IPS DF 6.9 (cell line): ENCODE data around the gene SRSF5.

Experiments
- DNase-seq: peaks from one replicate; pipeline ENCODE4 v3.0.0-alpha.2; 2013; ENCODE audit warnings: low read depth, low spot score
- H3K27ac ChIP-seq: one replicate; pipeline ENCODE4 v1.5.1; 2013; ENCODE audit warnings: low read length, control low read depth
- H3K27me3 ChIP-seq: 2 replicates; pipeline ENCODE4 v1.6.1; 2013; ENCODE audit warnings: mild to moderate bottlenecking, low read length; ENCODE audit not compliant: control insufficient read depth, insufficient read depth
- H3K36me3 ChIP-seq: 2 replicates; pipeline ENCODE4 v1.6.1; 2013; ENCODE audit warnings: low read length; ENCODE audit not compliant: control insufficient read depth, insufficient read depth
- H3K4me1 ChIP-seq: 2 replicates; pipeline ENCODE4 v1.6.1; 2013; ENCODE audit warnings: low read length; ENCODE audit not compliant: control insufficient read depth, insufficient read depth
- H3K4me3 ChIP-seq: 2 replicates; pipeline ENCODE4 v1.5.1; 2013; ENCODE audit warnings: mild to moderate bottlenecking, low read length
- H3K9me3 ChIP-seq: 2 replicates; pipeline ENCODE4 v1.6.1; 2013; ENCODE audit warnings: low read length, inconsistent platforms; ENCODE audit not compliant: control insufficient read depth, insufficient read depth
- WGBS: extraction: QIAGEN DNeasy Blood & Tissue Kit; methylation state at CpG from one replicate; pipeline ENCODE4 v1.1.7; 2013; ENCODE audit warnings: mixed read lengths, missing lambda C conversion rate; ENCODE audit not compliant: insufficient read length, insufficient coverage; 5-methylcytosine and 5-hydroxymethylcytosine counted together

Gene SRSF5

DNA sequence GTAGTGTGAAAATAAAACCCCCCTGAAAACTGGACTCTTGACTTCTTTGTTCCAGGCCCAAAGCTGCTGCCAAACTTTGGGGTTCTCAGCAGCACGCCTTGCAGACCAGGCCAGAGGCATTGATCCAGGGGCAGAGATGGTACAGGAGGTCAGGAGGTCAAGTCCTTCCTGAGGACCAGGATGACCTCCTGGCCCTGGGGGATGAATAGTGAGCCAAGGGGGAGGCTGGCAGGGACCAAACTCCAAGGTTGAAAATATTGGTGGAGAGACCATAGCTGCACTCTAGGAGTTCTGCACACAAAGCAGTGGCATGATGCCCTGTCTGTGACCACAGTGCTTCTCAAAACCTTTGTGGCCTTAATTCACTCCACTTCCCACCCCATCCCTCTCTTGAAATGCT lies 18.0 kb downstream of the SRSF5 start:
- WGBS: no CpG with 5 or more reads among the region's 1 CpG
- no peak for DNase-seq
- Histone ChIP-seq H3K4me1 (no peaks in the 10 kb centered on the region), H3K27ac (no peak overlapping the region), H3K36me3 (no peaks in the 10 kb centered on the region), H3K4me3 (no peak overlapping the region), H3K27me3 (no peaks in the 10 kb centered on the region), H3K9me3 (no peaks in the 10 kb centered on the region)

DNA sequence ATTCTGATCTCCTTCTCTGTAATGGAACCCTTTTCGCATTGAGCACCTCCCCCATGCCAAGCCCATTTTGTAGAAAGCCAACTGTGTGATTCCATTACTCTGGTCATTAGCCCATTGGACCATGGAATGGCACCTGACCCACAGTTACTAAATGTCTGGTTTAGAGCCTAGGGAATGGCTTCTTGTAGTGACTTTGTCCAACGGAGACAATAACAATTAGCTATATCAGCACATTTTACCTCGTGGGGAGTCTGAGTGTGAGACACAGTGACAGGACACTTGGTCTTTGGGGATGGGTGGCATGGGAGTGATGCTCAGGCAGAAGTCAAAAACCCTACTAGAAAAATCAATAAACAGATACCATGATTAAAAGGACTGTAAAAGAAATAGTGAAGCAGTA lies 19.7 kb downstream of the SRSF5 start:
- WGBS: no CpG with 5 or more reads among the region's 3 CpGs
- Histone ChIP-seq H3K36me3 (no peaks in the 10 kb centered on the region), H3K9me3 (no peaks in the 10 kb centered on the region), H3K27me3 (no peaks in the 10 kb centered on the region), H3K4me3 (no peak overlapping the region), H3K4me1 (no peaks in the 10 kb centered on the region), H3K27ac (no peak overlapping the region)
- DNase-seq: no peak

DNA sequence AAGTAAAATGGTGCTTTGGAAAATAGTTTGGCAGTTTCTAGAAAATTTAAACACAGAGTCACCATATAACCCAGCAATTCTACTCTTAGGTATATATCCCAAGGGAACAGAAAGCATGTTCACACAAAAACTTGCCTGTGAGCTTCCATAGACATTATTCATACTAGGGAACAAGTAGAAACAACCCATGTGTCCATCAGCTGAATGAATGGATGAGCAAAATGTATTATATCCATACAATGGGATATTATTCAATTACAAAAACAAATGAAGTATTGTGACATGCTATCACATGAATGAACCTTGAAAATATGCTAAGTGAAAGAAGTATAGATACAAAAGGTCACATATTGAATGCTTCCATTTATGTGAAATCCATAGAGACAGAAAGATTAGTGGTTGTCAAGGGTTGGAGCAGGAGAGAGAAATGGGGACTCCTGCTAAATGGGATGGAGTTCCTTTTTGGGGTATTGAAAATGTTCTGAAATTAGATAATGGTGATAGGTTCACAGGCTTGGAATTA lies 22.2 kb downstream of the SRSF5 start:
- Histone ChIP-seq H3K4me3 (no peak overlapping the region), H3K36me3 (no peaks in the 10 kb centered on the region), H3K4me1 (no peaks in the 10 kb centered on the region), H3K9me3 (no peaks in the 10 kb centered on the region), H3K27me3 (no peaks in the 10 kb centered on the region), H3K27ac (no peak overlapping the region)
- DNase-seq: no peak

DNA sequence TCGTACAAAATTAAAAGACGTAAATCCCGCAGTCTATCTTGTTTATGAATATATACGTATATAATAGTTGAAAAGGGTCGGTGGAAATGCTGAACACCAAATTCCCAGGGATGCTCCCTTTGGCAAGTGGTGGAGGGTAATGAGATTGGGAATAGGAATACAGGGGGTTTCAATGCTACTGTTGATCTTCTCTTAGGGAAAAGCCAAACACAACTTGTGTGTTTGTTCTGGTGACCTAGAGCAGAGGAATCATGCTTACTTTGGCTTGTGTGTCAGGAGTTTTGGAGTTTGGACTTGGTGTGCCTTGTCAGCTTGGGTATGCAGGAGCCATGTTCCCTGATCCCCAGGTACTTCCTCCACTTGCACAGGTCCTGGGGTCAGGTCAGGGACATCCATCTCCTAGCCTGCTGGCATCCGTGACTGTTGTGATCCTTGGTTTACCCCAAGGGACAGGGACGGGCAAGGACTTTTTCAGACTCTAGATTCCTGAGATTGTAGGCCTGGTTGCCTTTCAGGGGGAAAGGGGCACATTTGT lies 26.0 kb downstream of the SRSF5 start:
- Histone ChIP-seq H3K27ac (no peak overlapping the region), H3K4me1 (no peaks in the 10 kb centered on the region), H3K9me3 (no peaks in the 10 kb centered on the region), H3K27me3 (no peaks in the 10 kb centered on the region), H3K36me3 (no peaks in the 10 kb centered on the region), H3K4me3 (no peak overlapping the region)
- WGBS: no CpG with 5 or more reads among the region's 7 CpGs
- DNase-seq: no peak

DNA sequence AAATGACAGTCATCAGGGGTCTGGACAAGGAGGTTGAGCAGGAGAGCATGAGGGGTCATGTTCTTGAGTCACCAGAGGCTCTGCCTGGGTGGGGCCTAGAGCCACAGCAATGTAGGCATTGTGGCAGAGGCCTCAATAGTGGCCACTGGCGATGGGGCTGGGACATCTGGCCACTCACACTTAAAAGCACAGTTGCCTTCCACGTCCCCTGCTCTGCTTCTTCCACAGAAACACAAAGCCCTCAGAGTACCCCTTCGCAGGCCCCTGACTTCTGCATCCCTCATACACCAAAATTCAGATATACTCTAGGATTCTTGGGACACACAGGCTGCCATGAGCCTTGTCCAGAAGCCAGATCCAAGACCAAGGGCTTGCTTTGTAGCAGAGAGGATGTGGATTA lies 27.8 kb downstream of the SRSF5 start:
- Histone ChIP-seq H3K4me1 (no peaks in the 10 kb centered on the region), H3K9me3 (no peaks in the 10 kb centered on the region), H3K4me3 (no peak overlapping the region), H3K27me3 (no peaks in the 10 kb centered on the region), H3K27ac (no peak overlapping the region), H3K36me3 (no peaks in the 10 kb centered on the region)
- no CpG with 5 or more reads among the region's 3 CpGs for WGBS
- DNase-seq: no peak

DNA sequence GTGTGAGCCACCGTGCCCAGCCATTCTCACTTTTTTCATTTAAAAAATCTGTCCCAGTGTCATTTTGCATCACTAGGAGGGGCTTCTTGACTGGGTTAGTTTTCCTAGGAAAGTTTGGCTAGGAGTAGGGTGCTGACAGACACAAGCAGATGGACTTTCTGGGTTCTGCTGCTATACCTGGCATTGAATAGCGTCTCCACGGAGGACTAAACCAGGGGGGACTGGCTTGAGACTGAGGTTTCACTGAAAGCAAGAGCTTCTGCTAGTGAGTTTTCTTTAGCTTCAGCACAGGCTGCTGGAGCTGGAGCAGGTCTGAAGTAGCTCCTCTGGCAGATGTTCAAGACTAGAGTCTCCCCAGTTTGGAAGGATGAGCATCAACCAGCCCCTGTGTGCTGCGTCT lies 28.7 kb downstream of the SRSF5 start:
- no peak for DNase-seq
- WGBS: no CpG with 5 or more reads among the region's 4 CpGs
- H3K27ac ChIP-seq: no peak overlapping the region
- H3K36me3 ChIP-seq: no peaks in the 10 kb centered on the region
- no peaks in the 10 kb centered on the region for H3K4me1 ChIP-seq
- H3K4me3 ChIP-seq: no peak overlapping the region
- H3K27me3 ChIP-seq: no peaks in the 10 kb centered on the region
- no peaks in the 10 kb centered on the region for H3K9me3 ChIP-seq

DNA sequence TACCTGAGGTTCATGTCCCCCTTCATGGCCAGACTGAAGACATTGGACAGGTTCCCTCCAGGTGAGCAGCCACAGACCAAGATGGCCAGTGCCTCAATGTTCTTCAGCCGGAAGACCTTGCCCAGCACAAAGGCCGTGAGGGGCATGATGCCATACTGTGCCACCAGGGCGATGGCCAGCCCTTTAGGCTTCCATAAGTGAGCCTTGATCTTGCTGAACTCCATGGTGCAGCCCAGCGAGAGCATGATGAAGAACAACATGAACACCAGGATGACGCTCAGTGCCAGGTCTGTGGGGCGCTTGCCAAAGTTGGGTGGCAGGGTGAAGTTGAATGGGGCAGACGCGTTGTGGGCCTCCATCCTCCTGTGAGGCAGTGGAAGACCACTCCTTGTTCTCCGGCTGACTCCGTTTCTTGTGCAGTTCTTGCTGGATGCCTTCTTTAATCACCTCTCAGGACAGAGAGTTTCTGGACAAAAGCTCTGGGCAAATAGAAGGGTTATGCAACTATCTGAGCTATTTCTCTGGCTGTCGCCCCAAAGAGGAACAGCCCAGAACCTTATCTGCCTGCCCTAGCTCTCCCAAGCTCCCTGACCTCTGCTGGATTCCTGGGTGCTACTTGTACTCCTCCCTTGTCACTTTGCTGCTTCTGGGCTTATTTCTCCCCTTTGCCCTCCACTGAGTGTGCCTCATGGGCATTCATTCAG lies 30.0 kb downstream of the SRSF5 start, which contains the start of gene SLC10A1:
TSS of gene SLC10A1 (minus strand) at position 445 of the 704 bp plus-strand sequence. CDS start at position 359, 86 bp downstream.
- H3K36me3 ChIP-seq: no peaks in the 10 kb centered on the region
- DNase-seq: no peak
- no peaks in the 10 kb centered on the region for H3K27me3 ChIP-seq
- H3K4me1 ChIP-seq: no peaks in the 10 kb centered on the region
- no peak within 1 kb of the TSS for H3K27ac ChIP-seq
- H3K9me3 ChIP-seq: no peaks in the 10 kb centered on the region
- no CpG with 5 or more reads among the region's 11 CpGs for WGBS
- no peak within 1 kb of the TSS for H3K4me3 ChIP-seq

DNA sequence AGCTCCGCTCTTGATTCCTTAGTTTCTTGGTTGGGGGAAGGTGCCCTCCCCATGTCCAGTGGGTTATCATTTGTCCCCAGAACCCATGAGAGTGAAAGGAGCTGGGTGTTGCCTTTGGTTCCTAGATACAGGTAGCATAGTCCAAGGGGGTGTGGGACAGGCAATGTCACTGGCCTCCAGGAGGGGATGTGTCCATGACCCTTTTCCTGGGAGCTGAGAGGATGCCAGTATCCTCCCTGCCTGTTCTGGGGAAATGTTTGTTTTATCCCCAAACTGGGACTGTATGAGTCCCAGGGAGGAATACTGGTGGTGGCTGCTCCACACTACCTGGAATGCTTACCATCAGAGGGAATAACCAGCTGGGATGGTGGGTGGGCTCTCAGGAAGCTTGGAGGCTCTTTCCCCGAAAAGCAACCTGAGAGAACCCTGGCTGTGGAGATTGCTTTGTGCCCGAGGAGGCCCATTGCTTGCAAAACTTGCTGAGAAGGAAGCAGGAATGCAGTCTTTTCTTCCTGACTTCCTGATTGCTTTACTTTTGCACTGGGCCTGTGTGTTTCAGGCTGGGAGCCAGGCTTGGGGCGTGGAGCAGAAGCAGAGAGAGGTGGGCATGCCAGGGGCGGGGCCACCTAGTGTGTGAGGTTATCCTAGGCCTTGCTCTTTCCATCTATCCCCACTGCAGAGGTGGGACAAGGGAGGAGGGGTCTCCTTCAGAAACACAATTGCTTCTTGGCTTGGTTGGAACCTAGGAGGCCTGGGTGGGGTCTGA lies 30.8 kb downstream of the SRSF5 start:
- WGBS: no CpG with 5 or more reads among the region's 5 CpGs
- Histone ChIP-seq H3K4me1 (no peaks in the 10 kb centered on the region), H3K36me3 (no peaks in the 10 kb centered on the region), H3K27me3 (no peaks in the 10 kb centered on the region), H3K9me3 (no peaks in the 10 kb centered on the region), H3K4me3 (no peak overlapping the region), H3K27ac (no peak overlapping the region)
- no peak for DNase-seq

DNA sequence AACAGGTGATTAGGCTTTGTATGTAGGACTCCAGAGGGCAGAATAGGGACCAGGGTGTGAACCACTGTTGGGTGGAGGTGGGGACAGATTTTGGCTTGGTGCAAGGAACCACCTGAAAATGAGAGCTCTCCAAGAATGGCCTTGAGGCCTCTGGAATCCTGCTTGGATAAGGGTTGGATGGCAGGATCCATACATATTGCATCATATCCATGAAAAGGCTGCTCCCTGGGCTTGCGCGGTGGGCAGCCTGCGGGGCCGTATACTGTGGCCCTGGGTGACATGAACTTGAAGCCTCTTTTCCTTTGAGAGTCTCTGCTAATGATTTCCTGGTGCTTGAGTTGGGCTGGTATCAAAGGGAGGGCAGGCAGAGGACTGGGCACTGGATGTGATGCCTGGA lies 31.4 kb downstream of the SRSF5 start:
- Histone ChIP-seq H3K36me3 (no peaks in the 10 kb centered on the region), H3K4me1 (no peaks in the 10 kb centered on the region), H3K9me3 (no peaks in the 10 kb centered on the region), H3K27ac (no peak overlapping the region), H3K27me3 (no peaks in the 10 kb centered on the region), H3K4me3 (no peak overlapping the region)
- DNase-seq: no peak
- WGBS: no CpG with 5 or more reads among the region's 4 CpGs

DNA sequence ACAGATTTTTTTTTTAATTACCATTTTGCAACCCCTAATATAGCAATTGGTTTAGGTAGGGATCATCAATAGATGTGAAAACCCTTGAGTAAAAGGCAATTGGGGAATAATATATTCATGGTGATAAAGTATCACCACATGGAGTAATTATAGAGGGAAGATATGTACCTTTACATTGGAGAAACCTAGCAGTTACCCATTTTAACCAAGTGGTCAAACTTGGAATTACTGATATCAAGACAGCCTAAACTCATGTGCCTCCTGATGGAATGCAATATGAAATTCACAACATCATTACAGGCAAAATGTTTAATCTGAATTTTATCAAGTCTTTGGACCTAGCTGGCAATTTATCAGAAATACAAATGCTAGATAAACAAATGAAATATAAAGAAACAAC lies 36.8 kb downstream of the SRSF5 start:
- H3K4me3 ChIP-seq: no peak overlapping the region
- H3K9me3 ChIP-seq: no peaks in the 10 kb centered on the region
- H3K36me3 ChIP-seq: no peaks in the 10 kb centered on the region
- H3K4me1 ChIP-seq: no peaks in the 10 kb centered on the region
- no peaks in the 10 kb centered on the region for H3K27me3 ChIP-seq
- no peak overlapping the region for H3K27ac ChIP-seq
- no peak for DNase-seq
